Measurements from ENCODE around the gene VARS2. TPM values are rescaled to one million over a fixed set of nuclear protein-coding genes. Genes with fewer than 3 reads are reported as not detected.

Gene VARS2
- total RNA-seq, 1 experiment from 2014 or later: 68.2 TPM

DNA sequence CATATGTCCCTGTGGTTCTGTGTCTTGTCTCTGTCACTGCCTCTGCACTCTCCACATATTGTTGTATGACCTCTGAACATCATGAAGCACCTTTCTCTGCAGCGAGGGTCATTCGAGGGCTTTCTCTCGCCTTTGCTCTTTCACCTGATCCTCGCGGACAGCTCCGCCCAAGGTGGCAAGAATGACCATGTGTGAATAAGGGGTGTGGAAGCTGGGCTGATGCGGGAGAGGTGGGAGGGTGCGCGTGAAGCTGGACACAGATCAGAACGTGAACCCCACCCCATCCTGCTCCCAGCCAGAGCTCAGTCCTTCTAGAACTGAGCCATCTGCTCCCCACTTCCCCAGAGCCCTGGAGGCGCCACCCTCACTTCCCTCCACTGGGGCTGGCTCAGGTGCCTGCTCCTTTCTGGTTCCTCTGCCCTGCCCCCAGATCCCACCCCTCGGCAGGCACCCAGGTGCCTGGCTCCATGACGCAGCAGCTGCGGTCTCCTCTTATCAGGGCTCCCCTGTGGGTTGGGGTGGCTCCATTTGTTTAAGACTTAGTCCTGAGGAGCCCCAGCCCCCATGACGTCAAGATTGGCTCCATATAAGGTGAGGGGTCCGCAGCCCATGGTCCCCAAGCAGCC is 26.4 kb downstream of the VARS2 start, which contains the start of gene MUCL3:
MUCL3 (plus strand) TSS at position 613 of the 626 bp plus-strand sequence. CDS start 27 bp downstream, outside the sequence.
- Histone ChIP-seq H3K27me3 (ENCODE audit: insufficient read depth, low read length) (no peaks in the 10 kb centered on the region), H2BK120ac (ENCODE audit: low read depth, low read length, poor library complexity, severe bottlenecking) (no peak within 1 kb of the TSS), H3K9me3 (ENCODE audit: control insufficient read depth, low read depth, low read length) (no peaks in the 10 kb centered on the region), H3K79me2 (ENCODE audit: insufficient read depth, low read length) (no peaks in the 10 kb centered on the region), H2BK20ac (ENCODE audit: low read depth, low read length, poor library complexity, severe bottlenecking) (no peak within 1 kb of the TSS), H4K8ac (replicated peaks; ENCODE audit: insufficient read length, low read depth, low read length) (no peak within 1 kb of the TSS), H3K4me1 (ENCODE audit: insufficient read depth, low read length) (peaks cover 6% of the 10 kb centered on the region; the same call in 1 of the 2 replicates), H4K5ac (ENCODE audit: insufficient read length, low read depth, low read length) (no peak within 1 kb of the TSS), H3K9ac (ENCODE audit: extremely low read depth, insufficient read length, low read length) (no peak within 1 kb of the TSS), H3K4me2 (ENCODE audit: insufficient read depth, insufficient read length, low read length) (no peak within 1 kb of the TSS), H3T11ph (ENCODE audit: low read length) (no peak within 1 kb of the TSS), H3K4ac (ENCODE audit: low read depth, low read length) (no peak within 1 kb of the TSS), H3K23ac (ENCODE audit: insufficient read length, low read depth, low read length) (no peak within 1 kb of the TSS), H3K79me1 (ENCODE audit: insufficient read depth, low read depth, low read length, poor library complexity, severe bottlenecking) (no peaks in the 10 kb centered on the region), H3K23me2 (ENCODE audit: insufficient read length, low read depth, low read length, poor library complexity, severe bottlenecking) (no peaks in the 10 kb centered on the region), H2AK5ac (ENCODE audit: insufficient read length, low read length) (no peak within 1 kb of the TSS), H2BK5ac (ENCODE audit: insufficient read length, low read length) (no peak within 1 kb of the TSS), H3K18ac (ENCODE audit: insufficient read length, low read depth, low read length) (no peak within 1 kb of the TSS), H3K56ac (ENCODE audit: insufficient read length, low read depth, low read length) (no peak within 1 kb of the TSS), H2AFZ (ENCODE audit: low read length) (no peak within 1 kb of the TSS), H2BK15ac (ENCODE audit: low read depth, low read length) (no peak within 1 kb of the TSS), H2BK12ac (ENCODE audit: insufficient read length, low read depth, low read length) (no peak within 1 kb of the TSS), H4K91ac (ENCODE audit: insufficient read length, low read depth, low read length) (peak within 1 kb of the TSS; percentile 0), H3K14ac (ENCODE audit: insufficient read depth, low read length) (no peak within 1 kb of the TSS), H3K27ac (ENCODE audit: insufficient read length, low read depth, low read length) (no peak within 1 kb of the TSS), H4K20me1 (ENCODE audit: control insufficient read depth, insufficient read depth, insufficient read length) (no peaks in the 10 kb centered on the region)
- no CpG with 5 or more reads among the region's 16 CpGs for WGBS (ENCODE audit: extremely low coverage, insufficient read length, low lambda C conversion rate)
- H3K9me3 Mint-ChIP-seq: no peaks in the 10 kb centered on the region
- H3K36me3 Mint-ChIP-seq (ENCODE audit: insufficient read depth in 1 of 3, low read depth in 3 of 3): no peaks in the 10 kb centered on the region
- TF ChIP-seq, protein P1, sequence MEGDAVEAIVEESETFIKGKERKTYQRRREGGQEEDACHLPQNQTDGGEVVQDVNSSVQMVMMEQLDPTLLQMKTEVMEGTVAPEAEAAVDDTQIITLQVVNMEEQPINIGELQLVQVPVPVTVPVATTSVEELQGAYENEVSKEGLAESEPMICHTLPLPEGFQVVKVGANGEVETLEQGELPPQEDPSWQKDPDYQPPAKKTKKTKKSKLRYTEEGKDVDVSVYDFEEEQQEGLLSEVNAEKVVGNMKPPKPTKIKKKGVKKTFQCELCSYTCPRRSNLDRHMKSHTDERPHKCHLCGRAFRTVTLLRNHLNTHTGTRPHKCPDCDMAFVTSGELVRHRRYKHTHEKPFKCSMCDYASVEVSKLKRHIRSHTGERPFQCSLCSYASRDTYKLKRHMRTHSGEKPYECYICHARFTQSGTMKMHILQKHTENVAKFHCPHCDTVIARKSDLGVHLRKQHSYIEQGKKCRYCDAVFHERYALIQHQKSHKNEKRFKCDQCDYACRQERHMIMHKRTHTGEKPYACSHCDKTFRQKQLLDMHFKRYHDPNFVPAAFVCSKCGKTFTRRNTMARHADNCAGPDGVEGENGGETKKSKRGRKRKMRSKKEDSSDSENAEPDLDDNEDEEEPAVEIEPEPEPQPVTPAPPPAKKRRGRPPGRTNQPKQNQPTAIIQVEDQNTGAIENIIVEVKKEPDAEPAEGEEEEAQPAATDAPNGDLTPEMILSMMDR (conservative IDR thresholded peaks at IDR 0.05): no peak
- peaks cover 32 to 50% of the 10 kb centered on the region in 2 experiments for H3K4me1 Mint-ChIP-seq
- no peak for DNase-seq
- peak within 1 kb of the TSS in 1 of 3 experiments; percentile 80; a peak in 3 of 7 replicates for H3K27ac Mint-ChIP-seq
- H3K4me3 Mint-ChIP-seq: no peak within 1 kb of the TSS; a peak in 1 of 5 replicates
- H3K27me3 Mint-ChIP-seq (ENCODE audit: low read depth): peaks cover 6% of the 10 kb centered on the region
